NCI-H345 treated with DMSO at 0.1 percent for 48 hours (cell line): ENCODE measurements around the gene CDKN1C.

ENCODE experiments used
- DNase-seq: peaks from one replicate; lab custom pipeline; 2025; ENCODE audit not compliant: unreplicated experiment; lab: John Stamatoyannopoulos, UW

Gene CDKN1C

DNA sequence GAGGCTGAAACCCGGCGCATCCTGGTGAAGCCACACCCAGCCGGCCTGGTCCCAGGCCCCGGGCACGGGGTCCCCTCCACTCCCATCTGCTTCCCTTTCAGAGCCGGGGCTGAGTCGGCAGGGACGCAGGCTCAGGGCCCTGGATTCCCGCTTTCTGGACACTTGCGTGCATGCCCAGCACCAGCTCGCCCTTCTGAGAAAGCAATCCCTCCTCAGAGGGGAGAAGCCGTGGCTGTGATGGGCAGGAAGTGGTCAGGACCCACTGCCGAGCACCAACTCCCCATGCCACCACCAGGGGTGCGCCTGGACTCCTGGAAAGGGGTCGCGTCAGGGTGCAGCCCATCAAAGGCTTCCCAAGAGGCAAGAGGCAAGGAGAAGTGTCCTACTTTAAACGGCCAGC lies 15.1 kb downstream of the CDKN1C start:
- no peak for DNase-seq

- DNase-seq, result no peak
Observed at GRCh38 chr11:2869561-2870427, 15.8 kb downstream of the CDKN1C start.

- DNase-seq, result no peak
Observed at GRCh38 chr11:2869134-2869526, 16.4 kb downstream of the CDKN1C start.

- no peak for DNase-seq
Observed at GRCh38 chr11:2868506-2869133, 17.0 kb downstream of the CDKN1C start.

DNA sequence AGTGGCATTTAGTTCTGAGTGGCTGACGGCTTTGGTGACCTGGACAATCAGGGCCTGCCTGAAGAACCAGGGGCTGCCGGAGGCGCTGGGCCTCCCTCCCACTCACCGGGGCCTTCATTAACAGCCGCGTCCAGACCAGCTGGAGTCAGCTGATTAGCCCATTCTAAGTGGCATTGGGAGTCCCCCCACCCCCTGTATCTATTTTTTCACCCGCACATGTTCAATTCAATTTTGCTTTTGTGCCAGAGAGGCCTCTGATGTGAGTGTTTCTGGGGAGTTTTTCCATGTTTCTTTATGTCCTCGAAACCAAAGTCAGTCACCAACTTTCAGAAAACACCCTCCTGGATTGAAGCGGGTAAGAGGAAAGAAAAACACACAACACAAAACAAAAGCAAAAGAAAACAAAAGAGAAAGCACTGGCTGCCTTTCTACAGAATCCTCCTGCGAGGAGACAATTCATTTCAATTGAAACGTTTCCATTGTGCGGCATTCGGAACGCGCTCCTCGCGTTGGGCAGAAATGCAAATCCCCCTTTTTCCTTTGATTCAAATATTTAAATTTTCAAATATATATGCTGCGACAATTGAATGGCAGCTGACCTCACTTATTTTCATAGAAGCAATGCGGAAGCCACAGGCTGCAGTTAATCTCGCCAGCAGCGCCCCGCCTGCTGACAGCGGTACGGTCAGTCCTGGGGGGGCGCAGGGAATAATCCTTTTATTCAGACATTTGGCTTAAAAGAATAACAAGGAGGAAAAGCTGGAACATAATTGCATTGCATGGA lies 17.7 kb downstream of the CDKN1C start:
- DNase-seq, result no peak

- no peak for DNase-seq
Observed at GRCh38 chr11:2867142-2867541, 18.4 kb downstream of the CDKN1C start.

GRCh38 chr11:2865922-2866577 lies 19.5 kb downstream of the CDKN1C start:
- no peak for DNase-seq

GRCh38 chr11:2864901-2865300 lies 20.7 kb downstream of the CDKN1C start:
- DNase-seq, result no peak

GRCh38 chr11:2863276-2863618 lies 22.3 kb downstream of the CDKN1C start:
- DNase-seq, result no peak

DNA sequence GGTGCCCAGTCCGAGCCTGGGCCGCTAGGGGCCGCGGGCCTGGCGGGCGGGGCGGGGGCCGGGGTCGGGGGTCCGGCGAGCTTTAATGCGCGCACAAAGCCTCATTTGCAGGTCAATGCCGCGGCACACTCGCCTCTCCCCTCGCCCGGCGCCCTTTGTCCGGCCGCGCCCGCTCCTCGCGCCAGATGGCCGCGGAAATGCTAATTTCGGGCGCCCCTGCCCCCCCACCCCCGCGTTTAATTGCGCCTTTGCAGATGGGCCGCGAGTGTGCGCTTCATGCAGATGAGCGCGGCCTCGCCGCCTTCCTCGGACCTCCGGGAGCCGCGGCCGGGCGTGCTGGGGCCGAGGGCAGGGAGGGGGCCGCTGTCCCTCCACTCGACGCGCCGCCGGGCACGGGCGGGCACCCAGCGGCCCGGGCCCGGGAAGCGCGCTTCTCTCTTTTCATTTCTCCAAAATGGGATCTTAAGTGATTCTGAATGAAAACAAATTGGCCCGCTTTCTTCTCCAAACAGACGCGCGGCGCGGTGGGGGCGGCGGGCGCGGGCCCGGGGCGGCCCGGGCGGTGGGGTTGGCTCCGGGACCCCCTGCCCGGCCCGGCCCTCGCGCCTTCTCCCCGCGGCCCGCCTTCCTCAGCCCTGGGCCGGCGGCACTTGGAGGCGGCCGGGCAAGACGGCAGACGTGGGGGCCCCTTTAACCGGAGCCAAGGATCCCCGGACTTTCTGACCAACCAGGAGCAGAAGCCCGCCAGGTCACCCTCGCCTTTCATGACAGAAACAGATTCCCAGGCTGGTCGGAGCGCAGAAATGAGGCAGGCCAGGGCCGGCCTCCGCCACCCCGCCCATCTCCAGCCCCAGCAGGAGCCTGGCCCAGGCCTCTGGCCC lies 22.9 kb downstream of the CDKN1C start:
- DNase-seq, result no peak

DNA sequence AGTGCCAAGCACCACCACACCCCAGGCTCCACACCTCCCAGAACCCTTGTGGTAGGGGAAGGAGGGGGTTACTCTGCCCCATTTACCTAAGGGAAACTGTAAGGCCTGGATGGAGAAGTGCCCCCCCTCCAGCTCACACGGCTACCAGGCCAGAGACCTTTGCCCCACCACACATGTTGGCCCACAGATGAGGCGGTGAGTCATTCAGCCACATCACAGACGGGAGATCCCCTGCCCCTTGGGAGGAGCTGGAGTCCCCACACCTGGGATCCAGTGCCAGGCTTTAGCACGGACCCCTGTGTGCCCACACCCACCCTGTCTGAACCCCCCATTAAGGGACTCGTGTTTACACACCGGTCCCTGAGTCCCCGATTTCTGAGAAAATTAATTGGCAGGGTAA lies 24.9 kb downstream of the CDKN1C start:
- no peak for DNase-seq

DNA sequence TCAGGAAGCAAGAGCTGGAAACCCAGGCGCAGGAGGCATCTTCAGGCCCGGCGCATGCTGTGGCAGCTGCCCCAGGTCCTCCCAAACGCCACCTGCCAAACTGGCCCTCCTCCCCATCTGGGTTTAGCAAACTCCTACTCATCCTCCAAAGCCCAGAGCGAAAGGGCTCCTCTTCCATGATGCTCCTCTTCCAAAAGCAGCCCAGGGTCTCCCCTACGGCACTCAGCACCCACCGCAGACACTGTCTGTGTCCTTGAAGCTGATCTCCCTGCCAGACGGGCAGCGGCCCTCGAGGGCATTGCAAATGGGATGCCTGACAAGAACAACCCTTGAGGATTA lies 25.9 kb downstream of the CDKN1C start:
- no peak for DNase-seq

DNA sequence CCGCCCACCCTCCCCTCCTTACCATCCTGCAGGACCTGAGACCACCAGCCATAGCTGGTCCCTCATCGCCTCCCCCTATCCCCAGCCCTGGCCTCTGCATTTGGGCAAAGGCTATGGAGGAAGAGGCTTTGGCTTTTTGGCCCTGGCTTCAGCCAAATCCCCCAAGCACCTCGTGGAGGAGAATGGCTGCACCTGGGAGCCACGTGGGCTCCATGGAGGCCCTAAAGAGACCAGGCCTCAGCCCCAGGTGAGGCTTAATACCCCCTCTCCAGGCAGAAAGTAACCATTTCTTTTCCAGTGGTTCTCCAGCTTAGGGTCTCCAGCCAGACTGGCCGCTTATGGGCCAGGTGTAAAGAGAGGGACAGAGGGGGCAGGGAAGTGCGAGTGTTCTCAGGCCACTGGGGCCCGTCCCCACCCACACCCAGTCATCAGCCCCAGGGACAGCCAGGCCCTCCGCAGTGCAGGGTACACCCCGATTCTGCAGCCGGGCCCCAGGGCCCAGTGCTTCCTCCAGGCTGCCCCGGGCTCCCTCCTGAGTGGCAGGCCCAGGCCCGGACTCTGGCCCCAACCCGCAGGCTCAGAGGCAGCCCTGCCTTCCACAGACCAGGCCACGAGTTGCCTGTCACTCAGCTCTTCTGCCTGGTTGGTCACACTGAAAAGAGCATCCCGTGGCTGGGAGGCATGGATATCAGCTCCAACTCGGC lies 26.4 kb downstream of the CDKN1C start:
- DNase-seq, result no peak

DNA sequence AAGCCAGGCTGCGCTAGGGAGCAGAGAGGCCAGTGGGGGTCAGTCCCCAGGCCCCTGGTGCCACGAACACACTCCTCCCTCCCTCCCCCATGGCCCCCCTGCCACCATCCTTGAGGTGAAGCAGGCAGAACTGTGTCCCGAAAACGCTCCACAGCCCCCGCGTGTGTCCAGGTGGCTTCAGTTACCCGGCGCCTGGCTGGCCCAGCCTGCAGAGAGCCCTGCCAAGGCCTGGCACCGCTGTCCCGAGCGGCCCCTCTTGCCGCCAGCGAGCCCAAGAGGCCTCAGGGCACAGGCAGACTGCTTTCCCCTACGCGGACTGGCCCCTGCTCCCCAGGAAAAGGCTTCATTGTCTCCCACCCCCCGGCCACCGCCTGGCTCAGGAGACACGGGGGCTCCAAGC lies 27.7 kb downstream of the CDKN1C start:
- no peak for DNase-seq

GRCh38 chr11:2857276-2857675 lies 28.3 kb downstream of the CDKN1C start:
- no peak for DNase-seq

- no peak for DNase-seq
Observed at GRCh38 chr11:2855162-2855561, 30.4 kb downstream of the CDKN1C start.

- no peak for DNase-seq
Observed at GRCh38 chr11:2853997-2854560, 31.5 kb downstream of the CDKN1C start.

DNA sequence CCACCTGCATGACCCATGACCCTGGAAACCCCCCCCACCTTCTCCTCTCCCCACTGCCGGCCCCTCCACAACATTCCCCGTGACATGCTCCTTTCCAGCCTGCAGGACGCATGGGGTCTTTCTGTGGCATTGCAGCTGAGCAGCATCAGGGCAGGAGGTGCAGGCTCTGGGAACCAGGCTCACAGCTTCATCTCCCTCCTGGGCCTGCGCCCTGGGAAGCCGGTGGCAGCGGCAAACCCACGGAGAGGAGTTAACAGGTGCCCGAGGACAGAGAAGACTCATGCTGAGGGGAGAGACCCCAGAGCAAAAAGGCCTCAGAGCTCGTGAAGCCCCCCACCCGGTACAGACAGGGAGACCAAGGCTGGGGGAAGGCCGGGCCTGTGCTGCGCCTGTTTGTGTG lies 32.2 kb downstream of the CDKN1C start:
- DNase-seq, result no peak

GRCh38 chr11:2849994-2850770 lies 35.4 kb downstream of the CDKN1C start:
- no peak for DNase-seq
